HFF-Myc (cell line): Measurements from ENCODE around the gene SLC16A13.
A peak's percentile ranks its signal among the peaks of the same experiment; 100 is the strongest.

Experiments used
- DNase-seq: peaks from one replicate; pipeline ENCODE4 v3.0.0-alpha.2; 2011; ENCODE audit warnings: low read depth; ENCODE audit errors: extremely low read depth
- H3K4me3 ChIP-seq: replicated peaks from 2 replicates; pipeline ENCODE4 v1.5.1; 2011; ENCODE audit warnings: low read depth, mild to moderate bottlenecking, control low read depth, low read length
- TF ChIP-seq, protein P1 (sequence below): IDR thresholded peaks from 2 replicates; pipeline ENCODE4 v1.5.1; 2012; ENCODE audit warnings: mild to moderate bottlenecking, low read depth, low read length, control low read depth; ENCODE audit errors: missing control alignments

The SLC16A13 gene

DNA sequence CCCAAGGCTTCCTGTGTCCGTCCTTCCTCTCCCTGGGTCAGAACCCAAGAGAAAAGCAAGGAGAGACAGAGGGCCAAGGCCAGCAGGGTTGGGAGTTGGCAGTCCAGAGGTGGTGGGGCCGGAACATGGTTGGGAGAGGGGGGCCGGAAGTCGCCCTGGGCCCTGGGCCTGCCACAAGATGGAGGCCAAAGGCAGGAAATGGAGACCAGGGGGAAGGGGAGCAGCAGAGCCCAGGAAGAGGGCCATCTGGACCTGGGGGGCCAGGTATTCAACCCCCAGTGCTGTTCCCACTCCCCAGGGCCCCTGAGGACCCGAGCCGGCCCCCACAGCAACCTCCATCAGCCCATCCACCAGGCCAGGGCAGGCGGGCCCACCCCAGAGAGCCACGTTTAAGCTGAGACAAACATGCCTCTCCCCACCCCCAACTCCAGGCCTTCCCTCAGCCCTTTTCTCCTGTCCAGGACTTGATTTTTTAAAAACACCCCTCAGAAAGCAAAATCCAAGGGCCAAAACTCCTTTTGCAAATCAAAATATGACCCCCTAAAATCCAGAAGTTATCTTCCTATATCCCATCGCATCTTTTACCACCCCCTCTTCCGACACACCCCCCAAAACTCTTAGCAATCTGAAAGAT is 17.4 kb upstream of the SLC16A13 start:
- H3K4me3 ChIP-seq = no peak overlapping the region
- TF ChIP-seq, protein P1, sequence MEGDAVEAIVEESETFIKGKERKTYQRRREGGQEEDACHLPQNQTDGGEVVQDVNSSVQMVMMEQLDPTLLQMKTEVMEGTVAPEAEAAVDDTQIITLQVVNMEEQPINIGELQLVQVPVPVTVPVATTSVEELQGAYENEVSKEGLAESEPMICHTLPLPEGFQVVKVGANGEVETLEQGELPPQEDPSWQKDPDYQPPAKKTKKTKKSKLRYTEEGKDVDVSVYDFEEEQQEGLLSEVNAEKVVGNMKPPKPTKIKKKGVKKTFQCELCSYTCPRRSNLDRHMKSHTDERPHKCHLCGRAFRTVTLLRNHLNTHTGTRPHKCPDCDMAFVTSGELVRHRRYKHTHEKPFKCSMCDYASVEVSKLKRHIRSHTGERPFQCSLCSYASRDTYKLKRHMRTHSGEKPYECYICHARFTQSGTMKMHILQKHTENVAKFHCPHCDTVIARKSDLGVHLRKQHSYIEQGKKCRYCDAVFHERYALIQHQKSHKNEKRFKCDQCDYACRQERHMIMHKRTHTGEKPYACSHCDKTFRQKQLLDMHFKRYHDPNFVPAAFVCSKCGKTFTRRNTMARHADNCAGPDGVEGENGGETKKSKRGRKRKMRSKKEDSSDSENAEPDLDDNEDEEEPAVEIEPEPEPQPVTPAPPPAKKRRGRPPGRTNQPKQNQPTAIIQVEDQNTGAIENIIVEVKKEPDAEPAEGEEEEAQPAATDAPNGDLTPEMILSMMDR = no peak
- no peak for DNase-seq

DNA sequence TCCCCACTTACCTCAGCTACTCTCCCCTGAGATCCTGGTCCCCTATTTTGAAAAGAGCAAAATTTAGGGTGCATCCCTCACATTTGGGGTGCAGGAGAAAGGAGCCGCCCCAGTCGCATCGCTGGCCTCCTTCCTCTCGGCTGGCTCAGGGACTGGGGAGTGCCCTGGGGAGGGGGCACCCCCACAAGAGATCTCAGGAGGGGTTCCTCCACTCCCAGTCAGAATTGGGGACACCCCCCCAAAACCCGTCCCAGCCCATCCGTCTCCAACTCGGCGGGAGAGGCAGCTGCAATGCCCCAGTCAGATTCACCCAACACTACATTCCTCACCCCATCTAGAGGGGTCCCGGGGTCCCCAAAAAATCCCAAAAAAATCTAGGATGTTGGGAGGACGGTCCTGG is 16.4 kb upstream of the SLC16A13 start:
- TF ChIP-seq, protein P1 = no peak
- no peak for DNase-seq
- peak overlapping the region; percentile 20; the same call in 1 of the 2 replicates for H3K4me3 ChIP-seq

DNA sequence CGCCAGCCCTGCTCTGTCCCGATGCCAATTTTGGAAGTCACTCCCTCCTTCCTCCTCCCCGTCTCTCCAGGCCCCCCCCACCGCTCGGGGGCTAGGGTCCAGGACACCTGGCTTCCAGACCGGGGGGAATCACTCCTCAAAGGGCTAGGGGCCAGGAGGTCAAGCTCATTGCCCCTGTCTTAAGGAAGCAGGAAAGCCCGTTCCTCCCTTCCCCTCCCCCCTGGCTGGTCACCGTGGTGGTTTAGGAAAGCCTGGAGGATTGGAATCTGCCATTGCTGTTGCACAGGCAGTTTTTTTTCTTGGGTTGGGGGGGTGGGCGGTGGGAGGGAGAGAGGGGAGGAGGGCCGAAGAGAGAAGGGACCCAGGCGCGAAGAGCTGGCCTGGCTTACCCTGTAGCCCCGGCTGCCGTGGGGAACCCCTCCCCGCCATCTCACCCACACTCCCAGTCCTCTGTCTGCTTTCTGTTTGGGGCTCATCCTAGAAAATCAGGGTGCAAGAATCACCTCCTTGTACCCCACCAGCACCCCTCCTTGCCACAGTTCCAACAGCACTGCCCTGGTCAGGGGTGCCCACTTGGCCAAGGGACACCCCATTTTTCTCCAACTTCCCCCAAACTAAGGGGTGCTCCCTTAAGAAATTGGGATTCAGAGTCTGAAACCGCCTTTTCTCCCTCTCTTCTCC is 15.8 kb upstream of the SLC16A13 start:
- DNase-seq = no peak
- TF ChIP-seq, protein P1 = no peak
- peak overlapping the region; percentile 20 for H3K4me3 ChIP-seq

DNA sequence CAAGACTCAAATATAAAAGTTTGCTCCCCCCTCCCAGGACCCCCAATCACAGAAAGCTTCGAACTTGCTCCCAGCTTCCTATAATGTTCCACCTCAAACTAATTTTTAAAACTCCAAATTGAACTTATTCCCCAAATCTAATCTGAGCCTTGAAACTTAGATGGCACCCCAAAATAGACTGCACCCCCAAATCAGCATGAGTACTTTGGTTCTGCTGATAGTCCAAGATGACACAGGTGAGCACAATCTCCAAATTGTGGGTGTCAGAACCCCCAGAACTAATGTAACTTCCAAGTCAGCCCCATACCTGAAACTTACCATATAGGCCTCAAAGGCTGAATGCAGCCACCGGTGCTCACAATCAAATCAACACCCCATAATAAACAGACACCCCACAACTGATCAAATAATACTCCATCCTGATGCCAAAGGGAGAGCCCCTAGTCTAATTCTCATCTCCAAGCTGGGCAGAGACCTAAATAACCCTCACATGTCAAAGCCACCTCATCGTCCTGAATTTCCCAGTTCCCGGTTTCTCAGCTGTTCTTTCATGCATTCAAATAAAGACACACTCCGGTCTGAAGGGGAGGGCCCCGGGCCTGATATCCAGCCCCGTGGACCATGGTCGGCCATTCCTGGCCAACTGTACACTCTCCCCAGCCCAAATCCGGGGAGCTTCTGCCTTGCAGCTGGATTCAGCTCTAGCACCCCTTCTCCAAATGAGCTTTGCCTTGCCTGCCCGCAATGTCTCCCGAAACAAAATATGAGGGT is 14.7 kb upstream of the SLC16A13 start:
- DNase-seq = no peak
- TF ChIP-seq, protein P1 = no peak
- H3K4me3 ChIP-seq = no peak overlapping the region

DNA sequence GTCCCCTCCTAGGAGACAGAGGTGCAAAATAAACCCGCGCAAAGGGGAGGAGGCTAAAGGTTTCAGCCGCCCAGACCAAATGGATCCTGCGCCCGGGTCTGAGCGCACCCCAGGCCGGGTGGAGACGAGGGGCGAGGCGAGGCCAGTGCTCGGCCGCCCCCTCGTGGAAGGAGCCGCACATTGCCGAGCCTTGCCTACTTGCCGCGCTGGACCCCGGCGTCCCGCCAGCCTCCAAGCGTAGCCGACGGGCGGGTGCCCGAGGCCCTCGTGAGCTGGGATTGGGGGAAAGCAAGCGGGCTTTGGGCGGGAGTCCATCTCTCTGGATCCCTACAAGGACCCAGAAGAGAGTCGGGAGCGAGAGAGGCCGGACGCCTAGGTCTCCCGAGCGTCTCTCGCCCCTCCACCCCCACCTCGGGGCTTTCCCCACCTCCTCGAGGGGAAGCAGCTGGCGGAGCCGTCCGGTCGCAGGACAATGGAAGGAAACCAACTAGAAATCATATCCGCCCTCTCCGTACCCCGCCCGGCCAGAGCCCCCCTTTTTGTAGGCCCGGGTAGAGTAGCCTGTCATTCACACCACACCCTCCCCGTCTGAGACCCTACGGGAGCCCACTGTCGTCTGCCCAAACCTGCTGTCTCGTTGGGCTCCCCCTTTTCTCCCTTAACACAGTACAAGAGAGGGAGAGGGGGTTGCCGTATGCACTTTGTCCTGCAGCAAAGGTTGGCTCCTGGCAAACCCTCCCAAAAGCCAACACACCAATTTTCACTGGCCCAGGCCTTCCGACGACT is 13.6 kb upstream of the SLC16A13 start:
- H3K4me3 ChIP-seq = no peak overlapping the region
- no peak for DNase-seq
- TF ChIP-seq, protein P1 = peak; percentile 87

DNA sequence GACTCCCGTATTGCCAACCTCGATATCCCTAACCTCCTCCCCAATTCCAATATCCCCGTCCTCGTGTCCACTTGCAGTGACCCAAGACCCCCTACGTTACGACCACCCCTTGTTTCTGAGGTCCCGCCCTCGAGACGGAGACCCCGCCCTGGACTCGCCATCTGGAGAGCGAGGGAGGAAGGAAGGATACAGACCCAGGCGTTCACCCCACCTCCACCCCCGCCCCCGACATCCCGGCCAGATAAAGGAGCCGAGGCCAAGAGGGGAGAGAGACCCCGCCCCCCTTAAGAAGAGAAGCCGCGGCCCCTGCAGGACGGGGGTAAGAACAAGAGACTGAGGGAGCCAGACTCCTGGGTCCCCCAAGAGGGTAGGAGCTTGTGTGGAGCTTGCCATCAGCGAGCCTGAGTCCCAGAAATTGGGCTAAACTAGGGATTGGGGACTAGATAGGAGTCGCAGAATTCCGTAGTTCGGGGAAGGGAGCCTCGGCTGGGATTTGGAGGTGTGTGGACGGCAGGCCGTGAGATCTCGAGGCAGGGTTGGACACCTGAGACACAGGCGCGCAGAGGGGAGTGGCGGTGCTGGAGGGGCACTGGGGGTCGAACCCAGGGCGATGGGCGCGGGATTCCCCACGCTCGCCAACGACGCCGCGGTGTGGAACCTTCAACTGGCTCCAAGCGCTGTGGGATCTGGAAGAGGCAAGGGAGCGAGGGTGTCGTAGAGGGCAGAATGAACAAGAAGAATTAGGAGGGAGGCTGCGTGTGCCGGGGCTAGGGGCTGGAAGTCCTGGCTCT is 12.8 kb upstream of the SLC16A13 start, which contains the start of gene BCL6B:
BCL6B (plus strand) TSS at position 270 of the 791 bp plus-strand sequence. CDS start 622 bp downstream, outside the sequence.
- H3K4me3 ChIP-seq = no peak within 1 kb of the TSS
- no peak for DNase-seq
- TF ChIP-seq, protein P1 = no peak
